Measurements from ENCODE around the gene MDH2.
"Not testable (repeated sequence)": the region's sequence is repeated elsewhere in the genome, so short reads cannot be mapped to it uniquely, and the experiment has no call there.

MDH2 gene

DNA sequence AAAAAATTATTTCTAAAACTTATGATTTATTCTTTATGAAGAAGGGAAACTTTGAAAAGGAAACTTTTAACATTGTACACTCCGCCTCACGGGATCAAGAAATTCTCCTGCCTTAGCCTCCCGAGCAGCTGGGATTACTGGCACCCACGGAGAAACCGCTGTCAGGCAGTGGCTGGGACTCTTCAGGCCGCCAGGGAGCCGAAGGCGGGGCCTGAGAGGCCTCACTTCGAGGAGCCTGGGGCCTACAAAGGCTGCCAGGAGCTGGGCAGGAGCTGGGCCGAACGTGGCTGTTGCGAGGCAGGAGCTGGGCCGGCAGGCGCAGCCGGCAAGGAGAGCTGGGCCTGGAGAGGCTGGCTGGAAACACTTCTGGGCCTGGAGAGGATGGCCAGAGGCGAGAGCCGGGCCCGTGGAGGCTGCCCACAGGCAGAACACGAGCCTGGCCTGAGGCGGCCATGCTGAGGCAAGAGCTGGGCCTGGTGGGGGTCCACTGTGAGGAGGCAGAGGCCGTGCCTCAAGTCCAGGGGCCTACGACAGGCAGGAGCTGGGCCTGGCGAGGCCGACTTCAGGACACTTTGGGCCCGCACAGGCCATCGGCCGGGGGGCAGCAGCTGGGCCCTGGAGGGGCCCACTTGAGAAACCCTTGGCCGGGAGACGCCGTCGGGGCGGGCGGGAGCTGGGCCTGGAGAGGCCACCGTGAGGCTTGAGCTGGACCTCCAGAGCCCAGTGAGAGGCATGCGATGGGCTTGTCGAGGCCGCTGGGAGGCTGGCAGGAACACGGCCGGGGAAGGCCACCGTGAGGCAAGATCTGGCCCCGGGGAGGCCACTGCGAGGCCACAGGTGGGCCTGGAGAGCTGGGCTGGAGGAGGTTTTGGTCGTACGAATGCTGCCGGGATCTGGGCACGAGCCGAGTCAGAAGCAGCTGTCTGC, 23.7 kb downstream of the MDH2 start:
- H3K36me3 ChIP-seq (ENCODE audit: control insufficient read depth, insufficient read depth, low read length): peaks cover 6% of the 10 kb centered on the region
- H3K4me1 ChIP-seq (ENCODE audit: control insufficient read depth, insufficient read depth, low read length, poor library complexity, severe bottlenecking): no peaks in the 10 kb centered on the region
- DNase-seq: no peak
- H3K27me3 ChIP-seq (replicated peaks; ENCODE audit: control insufficient read depth, insufficient read depth, low read length, poor library complexity, severe bottlenecking): no peaks in the 10 kb centered on the region
- H3K9me3 ChIP-seq (ENCODE audit: control insufficient read depth, low read length): no peaks in the 10 kb centered on the region
- no peak overlapping the region for H3K27ac ChIP-seq (ENCODE audit: insufficient read depth, low read length, poor library complexity, severe bottlenecking)
- no peak overlapping the region for H3K4me3 ChIP-seq (ENCODE audit: insufficient read depth, low read depth, low read length, poor library complexity, severe bottlenecking)

DNA sequence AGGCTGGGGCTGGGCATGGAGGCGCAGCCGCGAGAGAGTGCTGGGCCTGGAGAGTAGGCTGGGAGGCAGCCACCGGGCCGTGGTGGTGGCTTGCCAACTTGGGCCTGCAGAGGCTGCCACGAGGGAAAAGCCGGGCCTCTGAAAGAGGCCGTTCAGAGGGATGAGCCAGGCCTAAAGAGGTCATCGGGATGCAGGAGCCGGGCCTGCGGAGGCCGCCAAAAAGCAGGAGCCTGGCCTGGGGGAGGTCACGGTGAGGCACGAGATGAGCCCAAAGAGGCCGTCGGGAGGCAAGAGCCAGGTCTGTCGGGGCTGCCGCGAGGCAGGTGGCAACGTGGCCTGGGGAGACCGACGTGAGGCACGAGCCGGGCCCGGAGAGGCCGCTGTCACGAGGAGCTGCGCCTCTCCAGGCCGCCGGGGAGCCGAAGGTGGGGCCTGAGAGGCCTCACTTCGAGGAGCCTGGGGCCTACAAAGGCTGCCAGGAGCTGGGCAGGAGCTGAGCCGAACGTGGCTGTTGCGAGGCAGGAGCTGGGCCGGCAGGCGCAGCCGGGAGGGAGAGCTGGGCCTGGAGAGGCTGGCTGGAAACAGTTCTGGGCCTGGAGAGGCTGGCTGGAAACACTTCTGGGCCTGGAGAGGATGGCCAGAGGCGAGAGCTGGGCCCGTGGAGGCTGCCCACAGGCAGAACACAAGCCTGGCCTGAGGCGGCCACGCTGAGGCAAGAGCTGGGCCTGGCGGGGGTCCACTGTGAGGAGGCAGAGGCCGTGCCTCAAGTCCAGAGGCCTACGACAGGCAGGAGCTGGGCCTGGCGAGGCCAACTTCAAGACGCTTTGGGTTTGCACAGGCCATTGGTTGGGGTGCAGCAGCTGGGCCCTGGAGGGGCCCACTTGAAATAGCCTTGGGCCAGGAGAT, 24.6 kb downstream of the MDH2 start:
- no peaks in the 10 kb centered on the region for H3K4me1 ChIP-seq (ENCODE audit: control insufficient read depth, insufficient read depth, low read length, poor library complexity, severe bottlenecking)

DNA sequence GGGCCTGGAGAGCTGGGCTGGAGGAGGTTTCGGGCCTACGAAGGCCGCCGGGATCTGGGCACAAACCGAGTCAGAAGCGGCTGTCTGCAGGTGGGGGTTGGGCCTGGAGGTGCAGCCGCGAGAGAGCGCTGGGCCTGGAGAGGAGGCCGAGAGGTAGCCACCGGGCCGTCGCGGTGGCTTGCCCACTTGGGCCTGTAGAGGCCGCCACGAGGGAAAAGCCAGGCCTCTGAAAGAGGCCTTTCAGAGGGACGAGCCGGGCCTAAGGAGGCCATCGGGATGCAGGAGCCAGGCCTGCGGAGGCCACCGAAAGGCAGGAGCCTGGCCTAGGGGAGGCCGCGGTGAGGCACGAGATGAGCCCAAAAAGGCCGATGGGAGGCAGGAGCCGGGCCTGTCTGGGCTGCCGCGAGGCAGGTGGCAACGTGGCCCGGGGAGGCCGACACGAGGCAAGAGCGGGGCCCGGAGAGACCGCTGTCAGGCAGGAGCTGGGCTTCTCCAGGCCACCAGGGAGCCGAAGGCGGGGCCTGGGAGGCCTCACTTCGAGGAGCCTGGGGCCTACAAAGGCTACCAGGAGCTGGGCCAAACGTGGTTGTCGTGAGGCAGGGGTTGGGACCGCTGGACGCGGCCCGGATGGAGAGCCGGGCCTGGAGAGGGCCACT, 25.6 kb downstream of the MDH2 start:
- H3K4me3 ChIP-seq (ENCODE audit: insufficient read depth, low read depth, low read length, poor library complexity, severe bottlenecking): no peak overlapping the region
- no peaks in the 10 kb centered on the region for H3K9me3 ChIP-seq (ENCODE audit: control insufficient read depth, low read length)
- no peak overlapping the region for H3K27ac ChIP-seq (ENCODE audit: insufficient read depth, low read length, poor library complexity, severe bottlenecking)
- H3K36me3 ChIP-seq (ENCODE audit: control insufficient read depth, insufficient read depth, low read length): no peaks in the 10 kb centered on the region
- H3K4me1 ChIP-seq (ENCODE audit: control insufficient read depth, insufficient read depth, low read length, poor library complexity, severe bottlenecking): no peaks in the 10 kb centered on the region
- H3K27me3 ChIP-seq (replicated peaks; ENCODE audit: control insufficient read depth, insufficient read depth, low read length, poor library complexity, severe bottlenecking): no peaks in the 10 kb centered on the region
- DNase-seq: no peak

More for the DNA sequence above, 24.6 kb downstream of the MDH2 start:
- H3K27ac ChIP-seq (ENCODE audit: insufficient read depth, low read length, poor library complexity, severe bottlenecking): no peak overlapping the region
- no peaks in the 10 kb centered on the region for H3K9me3 ChIP-seq (ENCODE audit: control insufficient read depth, low read length)
- H3K27me3 ChIP-seq (replicated peaks; ENCODE audit: control insufficient read depth, insufficient read depth, low read length, poor library complexity, severe bottlenecking): no peaks in the 10 kb centered on the region
- DNase-seq: no peak
- H3K36me3 ChIP-seq (ENCODE audit: control insufficient read depth, insufficient read depth, low read length): no peaks in the 10 kb centered on the region
- H3K4me3 ChIP-seq (ENCODE audit: insufficient read depth, low read depth, low read length, poor library complexity, severe bottlenecking): no peak overlapping the region

DNA sequence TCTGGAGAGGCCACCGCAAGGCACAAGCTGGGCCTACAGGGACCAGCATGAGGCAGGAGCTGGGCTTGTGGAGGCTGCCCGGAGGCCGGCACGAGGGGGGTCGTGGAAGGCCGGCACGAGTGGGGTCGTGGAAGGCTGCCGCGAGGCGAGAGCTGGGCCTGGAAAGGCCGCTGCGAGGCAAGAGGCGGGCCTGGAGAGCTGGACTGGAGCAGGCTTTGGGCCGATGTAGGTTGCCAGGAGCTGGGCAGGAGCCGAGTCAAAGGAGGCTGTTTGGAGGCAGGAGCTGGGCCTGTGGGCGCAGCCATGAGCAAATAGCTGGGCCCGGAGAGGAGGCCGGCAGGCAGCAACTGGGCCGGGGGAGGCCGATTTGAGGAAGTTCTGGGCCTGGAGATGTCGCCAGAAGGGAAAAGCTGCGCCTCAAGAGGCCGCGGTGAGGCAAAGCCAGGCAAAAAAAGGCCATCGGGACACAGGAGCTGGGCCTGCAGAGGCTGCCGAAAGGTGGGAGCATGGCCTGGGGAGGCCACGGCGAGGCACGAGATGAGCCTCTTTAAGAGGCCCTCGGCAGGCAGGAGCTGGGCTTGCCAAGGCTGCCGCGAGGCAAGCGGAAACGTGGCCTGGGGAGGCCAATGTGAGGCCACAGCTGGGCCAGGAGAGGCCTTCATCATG, 26.5 kb downstream of the MDH2 start:
- Histone ChIP-seq H3K27ac (ENCODE audit: insufficient read depth, low read length, poor library complexity, severe bottlenecking) (no peak overlapping the region), H3K27me3 (replicated peaks; ENCODE audit: control insufficient read depth, insufficient read depth, low read length, poor library complexity, severe bottlenecking) (no peaks in the 10 kb centered on the region), H3K36me3 (ENCODE audit: control insufficient read depth, insufficient read depth, low read length) (no peaks in the 10 kb centered on the region), H3K9me3 (ENCODE audit: control insufficient read depth, low read length) (no peaks in the 10 kb centered on the region), H3K4me3 (ENCODE audit: insufficient read depth, low read depth, low read length, poor library complexity, severe bottlenecking) (no peak overlapping the region), H3K4me1 (ENCODE audit: control insufficient read depth, insufficient read depth, low read length, poor library complexity, severe bottlenecking) (no peaks in the 10 kb centered on the region)
- DNase-seq: no peak

DNA sequence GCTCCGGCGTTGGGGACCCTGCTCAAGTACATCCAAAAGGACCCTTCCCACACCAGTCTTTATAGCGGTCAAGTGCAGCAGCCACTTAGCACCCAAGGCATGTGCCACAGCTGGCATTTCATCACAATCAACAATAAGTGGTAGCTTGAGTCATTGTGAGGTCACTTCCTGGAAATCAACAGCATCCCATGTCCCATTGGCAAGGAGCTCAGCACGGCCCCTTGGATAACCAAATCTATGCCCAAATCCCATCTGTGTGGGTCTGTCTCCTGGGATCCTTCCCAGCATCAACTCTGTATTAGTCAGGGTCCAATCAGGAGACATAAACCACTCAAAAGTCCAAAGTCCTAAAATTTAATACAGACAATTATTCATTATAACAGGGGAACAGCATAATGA, 27.1 kb downstream of the MDH2 start:
- Histone ChIP-seq H3K4me3 (ENCODE audit: insufficient read depth, low read depth, low read length, poor library complexity, severe bottlenecking) (no peak overlapping the region), H3K27me3 (replicated peaks; ENCODE audit: control insufficient read depth, insufficient read depth, low read length, poor library complexity, severe bottlenecking) (no peaks in the 10 kb centered on the region), H3K4me1 (ENCODE audit: control insufficient read depth, insufficient read depth, low read length, poor library complexity, severe bottlenecking) (no peaks in the 10 kb centered on the region), H3K27ac (ENCODE audit: insufficient read depth, low read length, poor library complexity, severe bottlenecking) (no peak overlapping the region), H3K36me3 (ENCODE audit: control insufficient read depth, insufficient read depth, low read length) (no peaks in the 10 kb centered on the region), H3K9me3 (ENCODE audit: control insufficient read depth, low read length) (no peaks in the 10 kb centered on the region)
- DNase-seq: no peak

DNA sequence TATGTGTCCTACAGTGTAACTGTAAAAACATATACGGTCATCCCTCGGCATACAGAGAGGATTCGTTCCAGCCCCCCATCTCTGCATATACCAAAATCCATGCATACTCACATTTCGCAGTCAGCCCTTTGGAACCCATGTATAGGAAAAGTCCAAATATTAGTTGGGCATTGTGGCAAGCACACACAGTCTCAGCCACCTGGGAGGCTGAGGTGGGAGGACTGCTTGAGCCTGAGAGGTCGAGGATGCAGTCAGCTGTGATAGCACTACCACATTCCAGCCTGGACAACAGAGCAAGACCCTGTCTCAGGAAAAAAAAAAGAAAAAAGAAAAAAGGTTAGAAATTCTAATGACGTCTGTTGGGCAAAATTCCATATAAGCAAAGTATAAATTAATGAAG, 29.1 kb downstream of the MDH2 start:
- Histone ChIP-seq H3K36me3 (ENCODE audit: control insufficient read depth, insufficient read depth, low read length) (no peaks in the 10 kb centered on the region), H3K4me3 (ENCODE audit: insufficient read depth, low read depth, low read length, poor library complexity, severe bottlenecking) (no peak overlapping the region), H3K27me3 (replicated peaks; ENCODE audit: control insufficient read depth, insufficient read depth, low read length, poor library complexity, severe bottlenecking) (no peaks in the 10 kb centered on the region), H3K4me1 (ENCODE audit: control insufficient read depth, insufficient read depth, low read length, poor library complexity, severe bottlenecking) (no peaks in the 10 kb centered on the region), H3K27ac (ENCODE audit: insufficient read depth, low read length, poor library complexity, severe bottlenecking) (no peak overlapping the region), H3K9me3 (ENCODE audit: control insufficient read depth, low read length) (no peaks in the 10 kb centered on the region)
- no peak for DNase-seq

DNA sequence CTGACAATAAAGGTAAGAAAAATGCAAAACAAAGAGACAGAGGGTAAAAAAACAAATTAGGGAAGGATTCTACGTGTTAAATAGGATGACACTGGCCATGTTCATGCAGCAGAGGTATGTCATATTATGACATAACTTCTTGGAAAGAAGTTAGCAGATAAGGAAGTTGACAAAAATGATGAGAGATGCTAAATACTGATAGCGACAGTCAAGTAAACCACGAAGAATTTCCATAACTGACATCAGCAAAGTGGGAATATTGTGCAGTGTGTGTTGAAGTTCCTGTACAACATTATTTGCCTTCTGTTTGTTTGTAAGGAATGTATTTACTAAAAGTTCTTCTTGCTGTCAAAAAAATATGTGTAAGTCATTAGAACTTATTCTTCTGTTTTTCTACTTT, 29.5 kb downstream of the MDH2 start:
- Histone ChIP-seq H3K9me3 (ENCODE audit: control insufficient read depth, low read length) (no peaks in the 10 kb centered on the region), H3K4me1 (ENCODE audit: control insufficient read depth, insufficient read depth, low read length, poor library complexity, severe bottlenecking) (no peaks in the 10 kb centered on the region), H3K27me3 (replicated peaks; ENCODE audit: control insufficient read depth, insufficient read depth, low read length, poor library complexity, severe bottlenecking) (no peaks in the 10 kb centered on the region), H3K27ac (ENCODE audit: insufficient read depth, low read length, poor library complexity, severe bottlenecking) (no peak overlapping the region), H3K4me3 (ENCODE audit: insufficient read depth, low read depth, low read length, poor library complexity, severe bottlenecking) (no peak overlapping the region), H3K36me3 (ENCODE audit: control insufficient read depth, insufficient read depth, low read length) (no peaks in the 10 kb centered on the region)
- no peak for DNase-seq

DNA sequence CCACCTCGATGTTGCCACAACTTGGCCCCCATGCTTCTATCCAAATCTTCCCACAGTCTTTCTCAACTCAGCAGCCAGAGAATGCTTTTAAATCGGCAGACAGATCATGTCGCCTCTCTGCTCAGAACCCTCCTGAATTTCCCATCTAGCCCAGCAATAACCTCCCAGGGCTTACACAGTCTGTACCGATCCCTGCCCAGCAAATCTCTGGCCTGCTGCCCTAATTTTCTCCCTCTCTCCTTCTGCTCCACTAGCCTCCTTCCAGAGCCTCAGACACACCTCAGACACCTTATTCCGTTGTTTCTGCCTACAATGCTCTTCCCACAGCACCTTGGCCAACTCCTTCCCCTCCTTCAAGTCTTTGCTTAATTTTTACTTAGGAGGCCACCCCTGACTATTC, 32.3 kb downstream of the MDH2 start:
- Histone ChIP-seq H3K4me1 (ENCODE audit: control insufficient read depth, insufficient read depth, low read length, poor library complexity, severe bottlenecking) (no peaks in the 10 kb centered on the region), H3K27ac (ENCODE audit: insufficient read depth, low read length, poor library complexity, severe bottlenecking) (no peak overlapping the region), H3K27me3 (replicated peaks; ENCODE audit: control insufficient read depth, insufficient read depth, low read length, poor library complexity, severe bottlenecking) (no peaks in the 10 kb centered on the region), H3K4me3 (ENCODE audit: insufficient read depth, low read depth, low read length, poor library complexity, severe bottlenecking) (no peak overlapping the region), H3K36me3 (ENCODE audit: control insufficient read depth, insufficient read depth, low read length) (no peaks in the 10 kb centered on the region), H3K9me3 (ENCODE audit: control insufficient read depth, low read length) (no peaks in the 10 kb centered on the region)
- no peak for DNase-seq

DNA sequence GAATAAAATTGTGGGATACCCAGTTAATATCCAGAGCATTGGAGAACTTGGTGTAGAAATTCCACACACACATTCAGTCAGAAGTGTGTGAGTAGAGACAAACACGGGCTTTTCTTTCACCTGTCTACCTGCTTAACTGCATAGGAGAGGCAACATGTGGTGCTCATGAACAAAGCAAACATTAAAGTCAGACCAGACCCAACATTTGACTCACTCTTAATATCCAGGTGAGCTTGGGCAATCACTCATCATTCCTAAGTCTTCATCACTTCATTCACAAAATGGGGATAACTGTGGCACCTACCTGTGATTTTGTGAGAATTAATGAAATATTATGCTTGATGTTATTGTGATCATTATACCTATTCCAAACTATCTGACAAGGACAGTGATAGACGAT, 36.2 kb downstream of the MDH2 start:
- not testable (repeated sequence) for DNase-seq; H3K4me1 ChIP-seq (ENCODE audit: control insufficient read depth, insufficient read depth, low read length, poor library complexity, severe bottlenecking); H3K4me3 ChIP-seq (ENCODE audit: insufficient read depth, low read depth, low read length, poor library complexity, severe bottlenecking); H3K27me3 ChIP-seq (replicated peaks; ENCODE audit: control insufficient read depth, insufficient read depth, low read length, poor library complexity, severe bottlenecking); H3K36me3 ChIP-seq (ENCODE audit: control insufficient read depth, insufficient read depth, low read length); H3K27ac ChIP-seq (ENCODE audit: insufficient read depth, low read length, poor library complexity, severe bottlenecking); H3K9me3 ChIP-seq (ENCODE audit: control insufficient read depth, low read length)

All from effector memory CD4-positive, alpha-beta T cell (primary cell).